Prostate gland (tissue), 2 donors: Measurements from ENCODE around the gene PIAS4.

Experiments
- POLR2A ChIP-seq: fragments of 450-650 bp; IDR thresholded peaks from one replicate; pipeline ENCODE4 v1.6.1; 2016; ENCODE audit warnings: antibody characterized with exemption, mild to moderate bottlenecking
- POLR2AphosphoS5 ChIP-seq: sonication (generic); formaldehyde crosslinking; IDR thresholded peaks from one replicate; pipeline ENCODE4 v1.6.1; 2017; ENCODE audit warnings: antibody characterized with exemption
- TF ChIP-seq, protein P1 (sequence below), 4 experiments: fragments of 200-600 bp in 2 of 4; fragments of 450-650 bp in 2 of 4; sonication (generic) in 2 of 4; IDR thresholded peaks; 1 replicate in 3 of 4; 2 replicates in 1 of 4; pipeline ENCODE4 v1.5.1; 2016 to 2019; ENCODE audit warnings: antibody characterized with exemption in 4 of 4, mild to moderate bottlenecking in 2 of 4, moderate library complexity in 2 of 4

DNA sequence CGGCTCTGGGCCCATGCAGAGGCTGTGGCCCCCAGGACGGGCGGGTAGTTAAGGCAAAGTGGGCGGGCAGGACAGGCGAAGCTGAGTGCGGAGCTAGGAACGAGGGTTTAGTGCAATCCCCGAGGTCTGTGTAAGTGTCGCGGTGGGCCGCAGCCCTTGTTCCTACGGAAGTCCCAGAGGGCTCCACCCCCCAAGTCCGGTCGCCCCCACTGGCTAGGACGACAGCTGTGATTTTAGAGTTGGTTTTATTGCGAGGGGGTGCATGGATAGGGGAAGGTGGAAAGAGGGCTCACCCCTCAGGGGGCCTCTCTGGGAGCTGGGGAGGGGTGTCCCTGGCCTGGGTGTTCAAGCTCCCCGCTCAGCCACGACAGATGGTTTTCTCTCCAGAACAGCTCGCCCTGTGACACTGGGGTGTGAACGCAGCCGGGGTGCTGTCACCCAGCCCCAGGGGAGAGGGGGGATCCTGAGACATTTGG, 37.5 kb downstream of the PIAS4 start:
- TF ChIP-seq, protein P1, sequence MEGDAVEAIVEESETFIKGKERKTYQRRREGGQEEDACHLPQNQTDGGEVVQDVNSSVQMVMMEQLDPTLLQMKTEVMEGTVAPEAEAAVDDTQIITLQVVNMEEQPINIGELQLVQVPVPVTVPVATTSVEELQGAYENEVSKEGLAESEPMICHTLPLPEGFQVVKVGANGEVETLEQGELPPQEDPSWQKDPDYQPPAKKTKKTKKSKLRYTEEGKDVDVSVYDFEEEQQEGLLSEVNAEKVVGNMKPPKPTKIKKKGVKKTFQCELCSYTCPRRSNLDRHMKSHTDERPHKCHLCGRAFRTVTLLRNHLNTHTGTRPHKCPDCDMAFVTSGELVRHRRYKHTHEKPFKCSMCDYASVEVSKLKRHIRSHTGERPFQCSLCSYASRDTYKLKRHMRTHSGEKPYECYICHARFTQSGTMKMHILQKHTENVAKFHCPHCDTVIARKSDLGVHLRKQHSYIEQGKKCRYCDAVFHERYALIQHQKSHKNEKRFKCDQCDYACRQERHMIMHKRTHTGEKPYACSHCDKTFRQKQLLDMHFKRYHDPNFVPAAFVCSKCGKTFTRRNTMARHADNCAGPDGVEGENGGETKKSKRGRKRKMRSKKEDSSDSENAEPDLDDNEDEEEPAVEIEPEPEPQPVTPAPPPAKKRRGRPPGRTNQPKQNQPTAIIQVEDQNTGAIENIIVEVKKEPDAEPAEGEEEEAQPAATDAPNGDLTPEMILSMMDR (IDR thresholded peaks at IDR 0.05): no peak
- no peak for TF ChIP-seq POLR2AphosphoS5
- no peak for TF ChIP-seq POLR2A
